Fibroblast of gingiva (primary cell): ENCODE results near the gene PEDS1.
"Not testable (repeated sequence)": the region's sequence is repeated elsewhere in the genome, so short reads cannot be mapped to it uniquely, and the experiment has no call there.

ENCODE experiments used
- DNase-seq: peaks from one replicate; pipeline ENCODE4 v3.0.0-alpha.2; 2011; ENCODE audit warnings: low read depth

Gene PEDS1

DNA sequence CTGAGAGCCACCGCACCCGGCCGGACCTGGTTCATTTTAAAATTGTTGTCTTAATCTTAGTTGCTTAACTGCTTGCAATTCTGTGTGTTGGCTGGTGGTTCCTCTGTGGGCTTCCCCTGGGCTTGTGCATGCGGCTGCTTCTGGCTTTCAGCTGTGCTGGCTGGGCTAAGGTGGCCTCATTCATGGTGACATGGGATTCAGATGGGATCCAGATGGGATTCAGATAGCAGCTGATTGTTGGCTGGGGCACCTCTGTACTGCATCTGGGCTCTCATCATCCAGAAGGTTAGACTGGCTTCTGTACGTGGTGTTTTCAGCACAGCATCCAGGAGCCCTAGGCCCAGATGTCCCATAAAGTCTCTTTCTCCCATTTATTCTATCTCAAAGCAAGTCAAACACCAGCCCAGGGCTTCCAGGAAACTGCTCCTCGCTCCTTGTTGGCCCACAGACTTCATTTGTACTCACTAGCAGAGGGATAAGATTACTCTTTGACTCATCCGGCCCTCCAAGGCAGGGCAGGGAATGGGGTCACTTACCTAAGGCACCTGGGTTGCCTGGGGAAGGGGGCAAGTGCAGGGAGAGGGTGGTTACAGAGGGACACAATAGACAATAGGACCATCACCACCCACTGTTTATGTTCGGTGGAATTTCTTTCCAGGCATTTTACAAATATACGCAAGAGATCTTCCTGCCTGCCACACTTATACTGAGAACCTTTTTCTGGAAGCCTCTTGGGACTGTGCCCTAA lies 10.2 kb upstream of the PEDS1 start:
- peak; percentile 84 for DNase-seq

DNA sequence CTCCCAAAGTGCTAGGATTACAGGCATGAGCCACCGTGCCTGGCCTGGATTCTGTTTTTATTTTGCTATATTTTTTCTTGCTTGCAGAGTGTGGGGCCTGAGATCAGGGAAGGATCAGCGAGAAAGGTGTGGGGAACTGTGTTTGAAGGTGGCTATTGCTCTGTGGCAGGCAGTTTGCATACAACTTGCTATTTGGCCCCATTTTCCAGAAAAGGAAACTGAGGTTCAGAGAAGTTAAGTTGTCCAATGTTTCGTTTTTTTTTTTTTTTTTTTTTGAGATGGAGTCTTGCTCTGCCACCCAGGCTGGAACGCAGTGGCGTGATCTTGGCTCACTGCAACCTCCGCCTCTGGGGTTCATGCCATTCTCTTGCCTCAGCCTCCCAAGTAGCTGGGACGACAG lies 8.0 kb upstream of the PEDS1 start:
- DNase-seq = not testable (repeated sequence)

DNA sequence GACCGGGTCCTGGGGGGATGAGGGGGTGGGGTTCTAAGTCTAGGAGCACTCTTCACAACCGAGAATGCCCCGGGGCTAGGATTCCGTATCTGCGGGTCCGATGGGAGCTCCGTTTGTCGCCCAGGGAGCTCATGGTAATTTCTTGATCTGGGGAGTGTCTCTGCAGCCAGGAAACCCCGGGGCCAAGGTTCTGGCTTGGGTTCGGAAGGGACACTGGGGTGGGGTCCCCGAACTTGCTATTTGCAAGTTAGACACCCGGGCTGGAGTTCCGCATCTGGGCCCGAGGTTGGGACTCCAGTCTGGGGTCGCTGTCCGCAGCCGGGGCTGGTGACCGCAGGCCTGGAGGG lies 397 bp downstream of the PEDS1 start:
- no peak for DNase-seq

DNA sequence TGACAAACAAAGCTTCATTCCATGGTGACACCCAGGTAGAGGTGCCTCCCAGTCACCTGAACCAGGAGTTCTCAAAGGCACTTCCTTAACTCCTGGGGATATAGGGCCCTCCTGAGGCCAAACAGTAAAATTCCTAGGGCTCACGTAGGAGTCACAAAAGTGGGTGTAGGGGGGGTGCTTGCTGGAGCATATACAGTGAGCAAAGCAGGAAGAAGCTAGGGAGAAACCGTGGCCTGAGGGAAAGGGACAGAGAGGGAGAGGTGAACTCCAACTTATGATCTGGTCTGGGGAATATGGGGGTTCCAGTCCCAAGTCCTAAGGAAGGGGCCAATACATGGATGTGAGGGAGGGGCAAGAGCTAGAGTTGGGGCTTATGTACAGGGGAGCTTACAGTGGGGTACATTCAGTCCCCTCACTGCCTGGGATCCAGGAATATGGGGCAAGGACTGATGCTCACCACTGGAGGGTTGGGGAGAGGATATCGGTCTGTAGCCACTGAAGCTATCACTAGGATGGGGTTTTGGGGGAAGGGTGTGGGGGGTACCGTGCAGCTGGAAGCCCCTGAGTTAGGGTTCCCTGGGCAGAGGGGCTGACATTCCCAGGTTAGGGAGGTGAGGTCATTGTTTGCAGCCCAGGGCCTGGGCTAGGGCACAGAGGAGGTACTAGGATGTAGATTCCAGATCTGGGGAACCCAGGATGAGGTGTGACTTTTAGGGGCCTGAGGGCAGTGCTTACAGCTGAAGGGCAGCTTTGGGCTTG lies 950 bp downstream of the PEDS1 start:
- no peak for DNase-seq

DNA sequence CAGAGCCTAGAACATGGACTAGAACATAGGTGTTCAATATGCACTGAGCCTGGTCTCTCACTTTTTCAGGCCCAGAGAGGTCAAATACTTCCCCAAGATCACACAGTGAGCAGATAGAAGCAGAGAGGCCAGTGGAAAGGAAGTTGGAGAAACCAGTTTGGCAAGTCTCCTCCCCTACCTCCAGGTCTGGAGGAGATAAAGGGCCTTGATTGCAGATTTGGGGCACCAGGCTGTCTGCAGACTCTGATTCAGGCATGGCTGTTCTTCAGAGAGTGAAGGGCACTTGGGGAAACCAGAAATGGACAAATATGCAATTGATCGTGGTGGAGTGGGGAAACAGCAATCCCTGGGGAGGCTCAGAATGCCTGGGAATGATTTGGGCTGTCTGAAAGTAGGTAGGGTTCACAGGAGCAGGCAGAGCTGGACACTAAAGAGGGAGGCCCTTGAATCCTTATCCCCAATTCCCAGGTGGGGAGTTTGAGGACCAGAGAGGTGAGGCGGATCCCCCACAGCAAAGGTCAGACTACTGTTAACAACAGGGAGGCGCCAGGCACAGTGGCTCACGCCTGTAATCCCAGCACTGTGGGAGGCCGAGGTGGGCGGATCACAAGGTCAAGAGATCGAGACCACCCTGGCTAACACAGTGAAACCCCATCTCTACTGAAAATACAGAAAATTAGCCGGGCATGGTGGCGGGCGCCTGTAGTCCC lies 2.3 kb downstream of the PEDS1 start:
- DNase-seq = peak; percentile 80

DNA sequence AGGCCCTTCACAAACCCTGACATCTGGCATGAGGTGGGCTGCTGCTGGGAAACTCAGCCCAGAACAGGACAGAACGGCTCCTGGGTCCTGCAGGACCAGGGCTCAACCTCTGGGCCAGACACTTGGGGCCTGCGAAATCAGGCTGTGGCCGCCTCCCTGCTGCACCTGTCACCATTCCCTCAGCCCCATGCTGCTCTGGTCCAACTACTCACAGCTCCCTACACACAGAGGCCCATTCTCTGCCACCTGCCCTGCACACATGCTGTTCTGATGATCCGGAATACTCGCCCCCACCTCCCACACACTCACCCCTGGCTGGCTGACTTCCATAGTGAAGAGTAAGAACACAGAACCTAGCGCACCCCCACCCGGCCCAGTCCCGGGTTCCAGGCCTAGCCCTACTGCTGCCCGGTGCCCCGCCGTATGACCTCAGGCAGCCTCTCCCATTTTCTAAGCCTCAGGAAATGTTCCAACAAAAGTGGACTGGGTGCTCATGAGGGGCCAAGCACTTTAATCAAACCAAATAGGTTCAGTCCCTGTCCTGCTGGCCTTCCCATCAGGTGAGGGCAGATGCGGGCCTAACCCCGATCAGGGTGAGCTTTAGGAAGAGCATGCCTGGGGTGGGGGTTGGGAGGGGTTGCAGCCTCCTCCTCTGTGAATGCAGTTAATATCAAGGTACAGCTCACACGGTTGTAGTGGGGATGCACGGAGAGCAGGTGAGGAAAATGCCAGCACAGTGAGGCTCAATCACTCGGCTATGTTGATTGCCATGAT lies 3.9 kb downstream of the PEDS1 start:
- no peak for DNase-seq

DNA sequence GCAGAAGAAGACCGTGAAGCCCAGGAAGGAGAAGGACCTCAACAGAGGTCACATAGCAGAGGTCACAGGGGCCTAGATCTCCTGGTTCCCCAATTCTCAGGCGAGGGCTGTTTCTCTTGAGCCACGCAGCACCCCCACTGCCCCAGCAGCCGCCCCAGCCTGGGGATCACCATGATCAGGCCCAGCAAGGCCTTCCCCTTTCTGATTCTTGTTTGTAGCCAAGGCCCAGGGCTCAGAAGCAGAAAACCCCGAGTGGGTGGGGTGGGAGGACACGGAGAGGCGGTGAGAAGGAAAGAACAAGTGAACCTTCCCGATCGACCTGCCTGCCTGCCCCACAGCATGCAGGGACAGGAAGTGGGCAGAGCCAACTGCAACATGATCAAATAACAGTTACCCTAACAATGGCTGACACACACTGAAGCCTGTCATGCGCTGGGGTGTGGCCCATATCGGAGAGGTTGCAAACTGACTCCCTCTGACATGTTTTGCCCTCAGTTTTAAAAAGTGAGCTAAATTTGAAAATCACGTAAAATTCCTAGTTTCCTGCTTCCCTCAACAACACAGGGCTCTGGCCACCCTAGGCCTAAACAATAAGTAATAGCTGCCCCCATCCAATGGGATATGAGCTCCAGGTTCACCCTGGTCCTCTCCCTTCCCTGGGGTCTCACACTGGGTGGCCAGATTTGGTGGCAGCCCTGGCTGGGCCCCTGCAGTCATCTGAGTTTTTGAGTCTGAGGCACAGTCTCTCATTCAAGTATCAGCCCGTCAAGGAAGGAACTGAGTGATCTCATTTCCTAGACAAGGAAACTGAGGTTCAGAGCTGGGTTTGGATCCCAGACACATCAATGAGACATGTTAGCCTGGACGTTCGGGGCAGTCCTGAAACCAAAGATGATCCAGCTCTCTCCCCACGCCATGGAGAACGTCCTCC lies 6.5 kb downstream of the PEDS1 start:
- no peak for DNase-seq

DNA sequence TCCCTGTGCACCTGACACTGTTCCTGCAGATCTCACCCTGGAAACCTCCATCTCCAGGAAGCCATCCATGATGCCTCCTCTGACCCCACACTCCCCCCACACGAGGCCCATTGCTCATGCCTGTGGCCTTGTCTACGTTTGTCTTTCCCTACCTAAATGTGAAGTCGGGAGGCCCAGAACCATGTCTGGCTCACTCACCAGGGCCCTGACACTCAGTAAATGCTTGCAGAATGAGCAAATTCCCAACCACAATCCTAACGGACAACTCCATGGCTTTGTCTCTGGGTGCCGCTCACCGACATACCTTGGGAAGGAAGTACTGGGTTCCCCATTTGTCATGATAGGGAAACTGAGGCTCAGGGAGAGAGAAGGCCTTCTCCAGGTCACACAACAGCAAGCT lies 7.3 kb downstream of the PEDS1 start:
- DNase-seq = no peak

DNA sequence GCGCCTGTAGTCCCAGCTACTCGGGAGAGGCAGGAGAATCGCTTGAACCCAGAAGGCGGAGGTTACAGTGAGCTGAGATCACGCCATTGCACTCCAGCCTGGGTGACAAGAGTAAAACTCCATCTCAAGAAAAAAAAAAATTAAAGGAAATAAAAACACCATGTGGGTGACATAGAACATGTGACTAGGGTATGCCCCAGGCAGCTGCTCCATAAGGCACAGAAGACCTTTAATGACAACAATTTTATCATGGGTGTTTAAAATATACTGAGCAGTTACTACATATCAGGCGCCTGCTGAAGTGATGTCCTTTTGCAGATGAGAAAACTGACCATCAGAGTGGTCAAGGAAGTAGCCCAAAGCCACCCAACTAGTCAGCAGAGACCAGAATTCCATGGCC lies 8.0 kb downstream of the PEDS1 start:
- DNase-seq = no peak

DNA sequence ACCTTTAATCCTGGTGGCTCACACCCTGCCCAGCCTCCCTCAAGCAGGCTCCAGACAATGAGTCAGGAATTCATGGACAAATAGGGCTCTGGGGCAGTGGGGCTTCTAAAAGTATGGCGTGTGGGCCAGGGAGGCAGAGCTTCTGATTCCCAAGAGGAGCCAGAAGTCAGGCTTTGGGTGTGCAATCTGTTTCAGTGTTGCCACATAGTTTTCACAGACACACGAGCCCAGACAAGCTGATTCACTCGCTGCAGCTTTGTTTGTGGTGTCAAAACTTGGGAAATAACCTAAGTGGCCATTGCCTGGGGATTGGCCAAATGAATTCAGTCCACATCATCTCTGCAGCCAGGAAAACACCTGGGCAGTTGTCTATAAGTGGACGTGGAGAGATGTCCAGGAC lies 9.2 kb downstream of the PEDS1 start:
- peak; percentile 97 for DNase-seq

DNA sequence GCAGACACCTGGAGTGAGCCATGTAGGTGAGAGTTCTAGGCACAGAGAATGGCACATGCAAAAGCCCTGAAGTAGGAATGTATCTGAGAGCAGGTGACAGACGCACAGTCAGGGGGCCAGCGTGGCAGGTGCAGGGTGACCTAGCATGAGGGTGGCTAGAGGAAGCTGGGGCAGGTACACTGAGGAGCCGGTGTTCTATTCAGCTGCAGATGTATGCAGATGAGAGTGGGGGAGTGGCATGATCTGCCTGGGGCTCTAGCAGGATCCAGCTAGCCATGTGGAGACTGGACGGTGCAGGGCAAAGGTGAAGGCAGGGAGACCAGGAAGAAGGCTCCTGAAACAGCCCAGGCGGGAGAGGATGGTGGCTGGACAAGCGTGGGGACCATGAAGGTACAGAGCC lies 10.7 kb downstream of the PEDS1 start:
- no peak for DNase-seq

DNA sequence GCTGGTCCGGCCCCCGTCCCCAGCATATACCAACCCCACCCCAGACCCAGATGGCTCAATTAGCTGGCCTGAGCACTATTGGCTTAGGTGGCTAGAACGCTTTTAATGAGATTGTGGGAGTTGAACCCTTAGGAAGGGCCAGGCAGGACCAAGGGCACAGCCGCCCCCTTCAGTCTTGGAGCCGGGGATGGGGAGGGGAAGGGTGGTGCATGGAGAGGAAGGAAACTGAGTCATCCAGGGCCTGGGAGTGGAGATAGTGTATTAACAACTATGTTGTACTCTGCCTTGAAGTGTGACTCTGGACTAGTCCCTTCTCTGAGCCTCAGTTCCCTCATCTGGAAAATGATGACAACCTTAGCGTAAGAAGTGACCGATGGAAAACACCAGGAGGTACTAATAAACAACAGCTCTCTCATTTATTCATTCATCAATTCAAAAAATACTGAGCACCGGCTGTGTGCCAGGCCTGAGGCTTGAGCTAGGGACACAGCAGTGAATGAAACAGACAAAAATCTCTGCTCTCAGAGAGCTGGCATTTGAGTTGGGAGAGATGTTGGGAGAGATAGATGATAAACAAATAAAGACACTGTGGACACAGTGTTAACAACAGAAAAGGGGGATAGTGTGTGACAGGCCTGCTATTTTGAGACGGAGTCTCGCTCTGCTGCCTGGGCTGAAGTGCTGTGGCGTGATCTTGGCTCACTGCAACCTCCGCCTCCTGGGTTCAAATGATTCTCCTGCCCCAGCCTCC lies 11.5 kb downstream of the PEDS1 start:
- no peak for DNase-seq

DNA sequence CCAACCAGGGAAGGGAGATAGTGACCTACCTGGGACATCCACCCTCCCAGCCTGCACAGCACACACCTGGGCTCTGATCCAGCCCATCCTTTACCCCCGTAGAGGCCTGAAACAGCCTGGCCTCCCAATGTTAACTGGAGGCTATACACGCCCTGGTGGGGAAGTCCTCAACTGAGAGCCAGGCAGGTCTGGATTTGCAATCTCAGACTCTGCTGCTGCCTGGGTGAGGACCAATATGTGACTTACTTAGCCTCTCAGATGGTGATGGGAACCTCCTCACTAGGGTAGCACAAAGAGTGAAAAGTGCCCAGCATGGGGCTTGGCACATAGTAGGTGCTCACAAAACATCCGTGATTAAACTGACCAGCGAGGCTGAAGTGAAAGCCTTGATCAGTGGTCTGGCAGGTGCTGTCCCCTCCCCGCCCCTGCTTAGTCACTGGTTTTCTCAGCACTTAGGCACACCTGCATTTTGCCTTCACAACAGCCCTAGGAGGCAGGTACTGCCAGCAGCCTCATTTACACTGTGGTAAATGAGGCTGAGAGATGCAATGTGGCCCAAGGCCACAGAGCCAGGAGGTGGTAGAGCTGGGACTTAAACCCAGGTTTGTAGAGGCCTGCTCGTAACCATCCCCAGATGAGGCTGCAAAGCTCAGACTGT lies 12.4 kb downstream of the PEDS1 start:
- DNase-seq = no peak

DNA sequence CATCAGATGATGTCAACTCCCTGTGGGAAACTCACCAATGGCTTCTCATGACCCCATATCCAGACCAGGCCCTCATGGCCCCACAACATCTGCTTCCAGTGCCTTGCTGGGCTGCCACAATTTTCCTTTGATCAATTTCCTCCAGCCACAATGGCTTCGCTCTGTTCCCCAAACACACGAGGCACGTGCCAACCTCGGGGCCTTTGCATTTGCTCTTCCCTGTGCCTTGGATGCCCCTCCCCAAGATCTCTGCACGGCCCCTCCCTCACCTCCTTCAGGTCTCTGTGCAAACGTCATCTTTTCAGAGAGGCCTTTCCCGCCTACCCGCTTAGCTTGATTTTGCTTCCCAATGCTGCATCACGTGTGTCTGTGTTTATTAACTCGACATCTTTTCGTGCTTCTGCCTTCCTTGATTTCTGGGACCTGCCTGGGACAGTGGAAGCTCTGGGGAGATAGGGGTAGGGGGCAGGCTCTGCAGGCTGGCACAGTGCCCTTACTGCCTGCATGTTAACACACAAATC lies 13.1 kb downstream of the PEDS1 start:
- DNase-seq = no peak

DNA sequence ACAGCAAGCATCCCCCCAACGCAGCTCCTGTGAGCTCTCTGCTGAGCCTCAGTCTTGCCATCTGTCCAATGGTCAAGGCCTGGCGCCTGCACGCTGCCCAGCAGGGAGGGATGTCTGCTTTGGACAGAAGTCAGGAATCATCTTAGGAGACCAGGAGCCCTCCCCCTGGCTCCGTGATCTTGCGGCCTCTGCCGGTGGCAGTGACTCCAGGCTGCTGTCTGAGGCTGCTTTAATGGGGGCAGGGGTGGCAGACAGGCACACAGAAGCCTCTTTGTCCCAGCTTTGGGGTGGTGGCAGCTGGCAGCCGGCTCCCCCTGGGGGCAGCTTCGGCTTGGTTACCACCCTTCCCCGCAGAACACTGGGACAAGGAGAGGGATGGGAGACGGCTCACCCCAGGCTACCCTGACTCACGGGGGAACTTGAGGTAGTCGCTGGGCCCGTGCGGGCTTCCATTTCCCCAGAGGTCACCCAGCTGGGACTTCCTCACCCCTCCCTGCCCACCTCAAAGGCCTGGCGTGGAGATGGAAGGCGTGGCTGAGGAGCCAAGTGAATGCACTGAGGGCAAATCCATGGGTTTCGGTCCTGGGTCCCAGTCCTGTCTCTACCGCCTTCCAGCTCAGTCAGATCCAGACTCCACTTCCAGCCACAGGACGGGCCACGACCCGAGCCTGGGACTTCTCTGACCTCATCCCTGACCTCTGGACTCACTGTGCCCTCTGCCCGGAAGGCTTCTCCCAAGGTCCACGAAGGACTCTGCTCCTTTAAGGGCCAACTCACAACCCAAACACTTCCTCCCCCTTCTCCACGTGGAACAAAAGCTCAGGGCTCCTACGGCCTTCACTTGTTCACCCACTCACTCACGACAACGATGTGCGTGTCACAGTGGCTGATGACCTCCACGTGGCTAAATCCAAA lies 14.8 kb downstream of the PEDS1 start:
- DNase-seq = no peak

DNA sequence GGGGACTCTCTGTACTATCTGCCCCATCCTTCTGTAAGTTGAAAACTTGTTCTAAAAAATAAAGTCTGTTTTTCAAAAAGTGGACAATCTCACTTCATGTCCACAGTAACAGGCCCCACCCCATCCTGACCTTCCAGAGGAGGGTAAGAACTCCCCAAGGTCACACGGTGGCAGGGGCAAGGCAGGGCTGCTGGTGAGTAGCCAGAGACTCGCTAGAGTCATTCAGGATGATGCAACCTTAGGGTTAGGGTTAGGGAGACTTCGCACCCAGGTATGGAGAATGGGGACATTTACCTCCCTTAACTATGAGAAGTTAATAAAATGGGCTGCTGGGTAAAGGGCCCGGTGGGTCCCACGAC lies 15.4 kb downstream of the PEDS1 start:
- DNase-seq = no peak

DNA sequence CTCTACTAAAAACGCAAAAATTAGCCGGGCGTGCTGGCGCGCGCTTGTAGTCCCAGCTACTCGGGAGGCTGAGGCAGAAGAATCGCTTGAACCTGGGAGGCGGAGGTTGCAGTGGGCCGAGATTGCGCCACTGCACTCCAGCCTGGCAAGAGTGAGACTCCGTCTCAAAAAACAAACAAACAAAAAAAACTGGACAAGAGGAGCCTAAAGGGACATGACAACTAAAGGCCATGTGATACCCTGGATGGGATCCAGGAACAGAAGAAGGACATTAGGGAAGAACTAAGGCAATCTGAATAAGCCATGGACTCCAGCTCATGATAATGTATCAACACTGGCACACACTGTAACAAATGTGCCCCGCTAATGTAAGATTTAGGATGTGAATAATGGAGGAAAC lies 15.8 kb downstream of the PEDS1 start:
- DNase-seq = peak; percentile 95

DNA sequence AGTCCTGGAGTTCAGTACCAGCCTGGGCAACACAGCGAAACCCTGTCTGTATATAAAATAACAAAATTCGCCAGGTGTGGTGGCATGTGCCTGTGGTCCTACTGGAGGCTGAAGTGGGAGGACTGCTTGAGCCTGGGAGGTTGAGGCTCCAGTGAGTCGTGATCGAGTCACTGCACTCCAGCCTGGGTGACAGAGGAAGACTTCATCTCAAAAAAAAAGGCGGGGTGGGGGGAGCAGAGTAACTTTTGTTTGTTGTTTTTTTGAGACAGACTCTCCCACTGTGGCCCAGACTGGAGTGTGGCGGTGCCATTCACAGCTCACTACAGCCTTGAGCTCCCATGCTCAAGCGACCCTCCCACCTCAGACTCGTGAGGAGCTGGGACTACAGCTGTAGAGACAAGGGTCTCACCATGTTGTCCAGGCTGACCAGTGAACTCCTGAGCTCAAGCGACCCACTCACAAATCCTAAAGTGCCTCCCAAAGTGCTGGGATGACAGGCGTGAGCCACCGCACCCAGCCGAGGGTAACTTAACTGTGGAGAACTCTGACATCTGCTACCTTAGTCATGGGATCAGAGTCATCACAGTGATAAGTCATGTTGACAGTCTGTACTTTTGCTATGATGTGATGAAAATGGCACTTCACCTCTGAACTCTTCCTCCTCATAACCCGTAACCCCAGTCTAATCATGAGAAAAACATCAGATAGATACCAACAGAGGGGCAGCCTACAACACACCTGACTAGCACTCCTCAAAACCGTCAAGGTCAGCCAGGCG lies 16.5 kb downstream of the PEDS1 start:
- no peak for DNase-seq
